ENCODE data around the gene PTCH1.

PTCH1 gene

DNA sequence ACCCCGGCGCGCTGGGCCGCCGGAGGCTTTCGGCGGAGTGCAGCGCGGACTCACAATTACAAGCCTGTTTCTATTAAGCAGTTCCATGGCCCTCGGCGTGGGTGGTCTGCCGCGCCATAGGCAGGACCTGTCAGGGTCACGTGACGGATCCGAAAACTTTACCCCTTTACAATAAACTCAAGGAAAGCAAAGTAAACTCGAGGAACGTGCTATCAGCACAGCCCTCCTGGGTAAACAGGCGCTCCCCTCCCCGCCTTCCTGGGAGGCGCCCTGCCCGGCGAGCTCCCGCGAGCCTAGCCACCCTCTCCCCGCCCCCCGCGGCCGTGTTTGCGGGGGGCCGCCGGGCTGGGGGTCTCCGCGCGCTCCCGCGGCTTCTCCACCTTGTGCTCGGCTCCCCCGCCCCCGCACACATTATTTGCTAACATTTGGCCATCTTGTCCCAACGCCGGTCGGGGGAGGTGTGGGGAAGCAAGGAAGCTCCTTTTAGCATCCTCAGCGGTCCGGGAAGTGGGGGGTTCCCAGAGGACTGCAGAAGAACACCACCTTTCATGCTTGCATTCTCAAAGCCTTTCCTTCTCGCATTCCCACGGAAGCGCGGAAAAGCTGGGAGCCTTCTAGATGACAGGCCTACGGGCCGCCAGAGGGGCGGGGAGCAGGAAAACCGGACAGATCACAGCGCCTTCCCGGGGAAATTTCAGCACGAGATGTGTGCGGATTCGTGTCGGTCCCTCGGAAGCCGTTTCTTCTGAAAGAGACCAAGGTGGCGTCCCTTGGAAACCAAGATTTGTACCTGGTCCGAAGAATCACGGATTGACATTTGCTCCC, at the start of gene PTCH1:
PTCH1 (minus strand) TSS at position 238 of the 825 bp plus-strand sequence.
- peak; percentile 25 for DNase-seq

GRCh38 chr9:95565982-95566381, 49.2 kb upstream of the PTCH1 start:
- DNase-seq = no peak

GRCh38 chr9:95561913-95562312, 45.1 kb upstream of the PTCH1 start:
- DNase-seq = no peak

- DNase-seq = no peak
Measured at GRCh38 chr9:95557142-95557541, 40.4 kb upstream of the PTCH1 start.

GRCh38 chr9:95556521-95556920, 39.8 kb upstream of the PTCH1 start:
- no peak for DNase-seq

DNA sequence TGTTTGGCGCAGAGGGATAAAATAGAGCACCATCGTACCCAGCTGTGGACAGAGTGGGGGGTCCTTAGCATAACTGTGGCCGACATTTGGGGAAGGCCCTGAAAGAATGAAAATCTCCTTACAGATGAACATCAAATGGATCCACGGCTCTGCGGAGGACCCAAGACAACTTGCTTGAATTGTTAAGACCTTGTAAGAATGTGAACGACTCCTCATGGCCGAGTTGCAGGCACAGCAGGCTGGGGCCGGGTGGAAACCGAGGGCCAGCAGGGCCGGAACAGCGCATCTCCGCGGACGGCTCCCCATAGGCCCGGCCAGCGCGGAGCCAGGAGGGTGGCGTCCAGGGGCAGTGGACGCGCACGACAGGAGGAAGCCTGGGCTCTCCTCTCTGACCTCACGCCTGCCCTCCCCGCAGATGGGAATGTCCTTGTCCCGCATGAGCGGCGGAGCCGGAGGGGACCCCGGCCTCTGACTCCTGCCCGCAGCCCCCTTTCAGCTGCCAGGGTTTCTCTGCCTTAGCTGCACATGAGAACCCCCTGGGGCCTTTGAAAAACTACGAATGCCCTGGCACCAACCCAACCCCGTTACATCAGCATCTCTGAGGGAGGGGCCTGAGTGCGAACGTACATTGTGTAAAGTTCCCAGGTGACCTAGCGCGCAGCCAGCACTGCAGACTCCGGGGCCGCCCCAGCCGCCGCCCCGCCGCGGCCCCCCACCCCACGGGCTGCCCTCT, 36.2 kb upstream of the PTCH1 start:
- DNase-seq = no peak

DNA sequence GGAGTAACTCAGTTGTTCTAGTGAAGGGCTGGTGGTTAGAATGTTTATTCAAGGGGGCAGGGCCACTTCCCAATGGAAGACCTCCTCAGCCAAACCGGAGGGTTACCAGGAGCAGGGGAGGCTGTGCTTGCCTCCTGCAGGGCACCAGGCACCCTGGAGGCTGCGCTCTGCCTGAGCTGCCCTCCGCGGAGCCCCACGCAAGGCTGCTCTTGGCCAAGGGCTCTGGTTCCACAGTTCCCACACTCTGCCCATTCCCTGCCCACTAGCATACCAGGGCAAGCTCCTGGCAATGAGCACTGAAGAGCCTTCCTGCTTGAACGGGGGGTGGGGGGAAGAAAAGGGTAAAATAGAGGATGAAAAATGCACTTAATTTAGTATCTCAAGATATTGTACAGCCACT, 35.5 kb upstream of the PTCH1 start:
- DNase-seq = no peak

DNA sequence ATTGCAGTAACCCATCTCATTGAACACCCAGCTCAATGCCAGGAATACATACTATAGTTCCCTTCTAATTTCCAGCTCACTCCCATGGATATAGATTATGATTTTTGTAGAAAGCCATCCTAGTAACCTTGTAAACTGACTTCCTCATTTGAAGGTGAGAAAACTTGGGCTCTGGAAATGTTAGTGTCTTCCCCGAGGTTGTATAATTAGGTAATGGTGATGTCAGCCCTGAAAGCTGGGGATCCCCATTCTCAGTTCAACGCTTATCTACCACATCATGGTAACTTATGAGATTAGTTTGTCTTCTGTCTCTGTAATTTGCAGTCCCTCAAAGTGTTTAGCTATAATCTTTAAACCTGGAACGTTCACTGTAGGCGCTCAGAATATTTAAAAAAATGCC, 34.6 kb upstream of the PTCH1 start:
- DNase-seq = no peak

- DNase-seq = no peak
Measured at GRCh38 chr9:95545831-95546567, 29.2 kb upstream of the PTCH1 start.

DNA sequence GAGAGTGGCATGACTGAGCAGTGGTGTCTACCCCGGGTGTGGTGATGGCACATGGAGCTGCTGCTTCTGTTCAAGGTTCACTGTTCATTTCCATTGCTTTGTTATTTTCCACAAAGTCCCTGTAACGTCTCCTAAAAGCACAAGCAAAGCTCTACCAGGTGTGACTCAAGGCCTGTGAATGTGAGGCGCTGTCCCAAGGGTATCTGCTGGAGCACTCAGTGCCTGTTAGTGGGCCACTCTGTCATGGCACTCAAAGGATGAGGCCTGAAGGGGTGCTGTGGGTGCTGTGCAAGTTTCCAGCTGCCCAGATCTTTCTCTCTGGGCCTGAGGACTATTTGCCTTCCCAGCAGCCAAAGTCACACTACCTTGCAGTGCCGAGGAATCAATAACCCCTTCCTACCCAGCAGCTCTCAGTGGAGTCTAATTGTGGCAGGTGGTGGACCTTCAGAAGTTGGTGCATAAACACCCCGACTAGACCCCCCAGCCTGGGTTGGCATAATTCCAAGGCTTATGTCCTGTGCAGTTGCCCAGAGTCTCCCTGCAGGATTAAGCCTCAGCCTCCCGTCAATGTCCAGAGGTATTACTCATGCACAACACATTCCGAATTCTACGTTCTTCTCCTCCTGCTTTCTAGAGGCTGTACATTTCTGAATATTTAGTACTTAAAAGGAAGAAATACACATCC, 17.4 kb upstream of the PTCH1 start:
- no peak for DNase-seq

DNA sequence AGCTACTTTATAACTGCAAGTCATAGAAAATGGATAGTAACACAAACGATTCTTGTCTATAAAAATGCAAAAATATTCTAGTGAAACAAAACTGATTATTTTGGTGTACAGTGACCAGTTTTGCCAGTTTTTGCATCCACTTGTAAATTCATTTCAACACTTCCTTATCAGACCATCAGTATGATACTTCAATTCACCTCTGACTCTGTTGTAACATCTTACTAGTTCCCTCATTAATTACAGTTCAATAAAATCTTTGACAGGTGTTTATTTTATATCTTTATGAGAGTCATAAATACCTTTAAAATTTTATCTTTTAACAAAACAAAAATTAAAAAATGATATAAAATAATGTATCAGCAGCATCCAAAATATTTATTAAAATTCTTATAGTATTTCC, 13.1 kb upstream of the PTCH1 start:
- no peak for DNase-seq

GRCh38 chr9:95528908-95529502, 12.2 kb upstream of the PTCH1 start:
- no peak for DNase-seq

DNA sequence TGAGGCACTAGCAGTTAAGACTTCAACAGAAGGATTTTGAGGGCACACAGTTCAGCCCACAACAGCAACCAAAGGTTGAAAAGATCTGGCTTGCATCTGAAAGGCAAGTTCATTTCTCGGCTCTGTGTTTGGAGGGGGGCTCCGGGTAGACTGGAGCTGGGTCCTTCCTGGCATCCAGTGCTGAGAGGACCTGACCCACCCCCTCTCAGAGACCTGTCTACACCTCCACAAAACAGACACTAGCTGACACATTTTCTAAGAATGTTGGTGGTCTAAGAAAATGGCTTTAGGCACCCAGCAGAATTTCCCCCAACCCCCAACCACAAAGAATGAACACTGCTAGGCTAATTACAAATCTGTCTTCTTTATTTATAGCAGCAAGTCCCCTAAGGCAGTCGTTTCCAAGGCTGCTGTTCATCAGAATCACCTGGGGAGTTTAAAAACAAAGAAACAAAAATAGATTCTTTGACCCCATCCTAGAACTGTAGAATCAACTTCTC, 6.2 kb upstream of the PTCH1 start:
- DNase-seq = no peak

- DNase-seq = no peak
Measured at GRCh38 chr9:95521699-95522098, 4.9 kb upstream of the PTCH1 start.

DNA sequence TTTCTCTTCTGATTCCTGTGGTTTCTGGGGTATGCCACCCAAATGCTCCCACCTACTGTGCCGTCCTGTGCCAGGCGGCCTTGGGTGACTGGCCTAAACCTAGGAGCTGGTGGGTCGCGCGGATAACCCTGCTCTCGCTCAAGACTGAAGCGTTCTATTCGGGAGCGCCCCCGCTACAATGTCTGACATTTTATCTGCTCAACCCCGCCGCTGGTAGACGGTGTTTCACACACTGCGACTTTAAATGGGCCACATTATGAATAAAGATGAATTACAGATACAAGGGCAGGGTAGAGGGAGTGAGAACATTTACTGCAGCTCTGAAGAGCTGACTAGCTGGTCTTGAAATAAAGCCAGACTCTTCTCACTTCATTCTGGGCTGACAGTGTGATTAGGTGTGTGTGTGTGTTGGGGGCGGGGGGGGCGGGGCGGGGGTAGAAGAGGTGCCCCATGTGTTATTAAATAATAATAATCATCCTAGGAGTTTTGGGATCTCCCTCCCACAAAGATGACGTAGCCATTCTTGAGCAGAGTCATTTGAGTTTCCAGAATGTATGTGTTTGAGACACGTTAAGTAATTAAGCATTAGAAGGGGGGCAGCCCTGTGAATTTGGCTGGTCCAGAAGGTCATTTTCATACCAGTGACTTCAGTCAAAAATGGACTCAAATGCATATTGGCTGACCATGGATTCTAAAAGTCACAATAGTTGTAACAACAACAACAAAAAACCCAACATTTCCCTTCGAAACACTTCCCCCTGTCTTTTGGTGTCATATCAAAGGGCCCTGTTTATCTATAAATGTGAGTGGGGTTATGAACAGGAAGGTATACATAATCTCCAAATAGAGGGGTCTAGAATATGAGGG, 1.0 kb upstream of the PTCH1 start:
- no peak for DNase-seq

DNA sequence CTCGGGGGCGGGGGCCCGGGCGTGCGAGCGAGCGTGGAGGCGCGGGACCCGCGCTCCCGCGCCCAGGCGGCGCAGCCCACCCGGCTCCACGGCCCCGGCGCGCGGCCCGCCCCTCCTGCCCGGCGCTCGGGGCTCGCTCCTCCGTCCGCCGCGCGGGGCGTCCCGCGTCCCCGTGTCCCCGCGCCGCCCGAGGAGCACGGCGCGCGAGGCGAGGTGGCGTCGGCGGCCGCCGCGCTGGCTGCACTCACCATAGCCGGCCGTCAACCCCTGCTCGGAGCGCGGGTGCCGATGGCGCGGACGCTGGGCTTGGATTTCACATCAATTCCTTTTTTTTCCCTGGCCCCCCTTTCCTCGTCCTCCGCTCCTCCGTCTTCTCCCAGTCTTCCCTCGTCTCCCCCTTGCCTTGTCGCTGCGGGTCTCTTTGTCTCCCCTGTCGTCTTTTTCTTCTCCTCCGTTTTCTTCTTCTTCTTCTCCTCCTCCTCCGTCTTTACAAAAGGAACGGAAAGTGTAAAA, 494 bp downstream of the PTCH1 start:
- no peak for DNase-seq

GRCh38 chr9:95515272-95516113, 1.3 kb downstream of the PTCH1 start:
- peak; percentile 50 for DNase-seq

DNA sequence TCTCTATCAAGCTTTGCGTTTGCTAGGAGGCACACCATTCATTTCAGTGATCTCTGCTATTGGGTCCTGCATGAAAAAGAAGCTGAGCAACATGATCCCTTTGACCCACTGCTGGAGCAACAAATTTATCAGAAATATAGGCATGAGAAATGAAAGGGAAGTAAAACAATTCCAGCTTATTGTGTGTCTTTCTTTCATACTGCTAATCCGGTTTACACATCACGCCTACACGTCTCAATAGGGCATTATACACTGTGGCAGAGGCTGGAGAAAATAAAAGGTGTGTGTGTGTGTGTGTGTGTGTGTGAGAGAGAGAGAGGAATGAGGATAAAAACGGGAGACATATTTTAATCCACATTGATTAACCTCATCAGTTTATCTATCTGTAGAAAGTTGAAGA, 2.4 kb downstream of the PTCH1 start:
- DNase-seq = no peak

GRCh38 chr9:95513711-95514110, 3.1 kb downstream of the PTCH1 start:
- DNase-seq = no peak

GRCh38 chr9:95512709-95513095, 4.1 kb downstream of the PTCH1 start:
- no peak for DNase-seq
